ENCODE measurements around the gene NME3.

DNA sequence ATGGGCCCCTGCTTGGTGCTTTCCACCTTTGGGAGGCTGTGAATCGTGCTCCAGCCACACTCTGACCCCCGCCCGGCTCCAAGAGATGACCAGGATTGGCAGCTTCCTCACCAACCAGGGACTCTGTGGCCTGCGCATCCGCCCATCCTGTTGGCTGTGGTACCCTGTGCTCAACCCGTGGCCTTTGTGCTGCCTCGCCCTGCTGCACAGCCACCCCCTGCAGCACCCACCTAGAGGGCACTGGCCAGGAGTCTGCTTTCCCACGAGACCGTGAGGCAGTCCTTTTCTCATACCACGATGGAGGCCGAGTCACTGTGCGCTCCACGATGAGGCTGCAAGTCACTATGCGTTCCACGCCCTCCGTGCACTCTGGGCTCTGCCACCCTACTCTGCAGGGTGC is 19.4 kb downstream of the NME3 start:
- TF ChIP-seq, protein P1, sequence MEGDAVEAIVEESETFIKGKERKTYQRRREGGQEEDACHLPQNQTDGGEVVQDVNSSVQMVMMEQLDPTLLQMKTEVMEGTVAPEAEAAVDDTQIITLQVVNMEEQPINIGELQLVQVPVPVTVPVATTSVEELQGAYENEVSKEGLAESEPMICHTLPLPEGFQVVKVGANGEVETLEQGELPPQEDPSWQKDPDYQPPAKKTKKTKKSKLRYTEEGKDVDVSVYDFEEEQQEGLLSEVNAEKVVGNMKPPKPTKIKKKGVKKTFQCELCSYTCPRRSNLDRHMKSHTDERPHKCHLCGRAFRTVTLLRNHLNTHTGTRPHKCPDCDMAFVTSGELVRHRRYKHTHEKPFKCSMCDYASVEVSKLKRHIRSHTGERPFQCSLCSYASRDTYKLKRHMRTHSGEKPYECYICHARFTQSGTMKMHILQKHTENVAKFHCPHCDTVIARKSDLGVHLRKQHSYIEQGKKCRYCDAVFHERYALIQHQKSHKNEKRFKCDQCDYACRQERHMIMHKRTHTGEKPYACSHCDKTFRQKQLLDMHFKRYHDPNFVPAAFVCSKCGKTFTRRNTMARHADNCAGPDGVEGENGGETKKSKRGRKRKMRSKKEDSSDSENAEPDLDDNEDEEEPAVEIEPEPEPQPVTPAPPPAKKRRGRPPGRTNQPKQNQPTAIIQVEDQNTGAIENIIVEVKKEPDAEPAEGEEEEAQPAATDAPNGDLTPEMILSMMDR (IDR thresholded peaks at IDR 0.05) = no peak
- TF ChIP-seq POLR2A (IDR thresholded peaks at IDR 0.05) = no peak
- no peak for TF ChIP-seq POLR2AphosphoS5 (IDR thresholded peaks at IDR 0.05)
- TF ChIP-seq EP300 (IDR thresholded peaks at IDR 0.05) = no peak
